HG02938 (cell line): ENCODE data around the gene MAGI2.
"Not testable (repeated sequence)": the region's sequence is repeated elsewhere in the genome, so short reads cannot be mapped to it uniquely, and the experiment has no call there.

ENCODE experiments used
- ATAC-seq: cut with Tn5 transposase; IDR thresholded peaks from one replicate; pipeline ENCODE4 v1.9.1; 2021; ENCODE audit warnings: mild to moderate bottlenecking, moderate library complexity; ENCODE audit not compliant: unreplicated experiment

MAGI2 gene

GRCh38 chr7:79452032-79452494 lies 1.4 kb downstream of the MAGI2 start:
- ATAC-seq = no peak

DNA sequence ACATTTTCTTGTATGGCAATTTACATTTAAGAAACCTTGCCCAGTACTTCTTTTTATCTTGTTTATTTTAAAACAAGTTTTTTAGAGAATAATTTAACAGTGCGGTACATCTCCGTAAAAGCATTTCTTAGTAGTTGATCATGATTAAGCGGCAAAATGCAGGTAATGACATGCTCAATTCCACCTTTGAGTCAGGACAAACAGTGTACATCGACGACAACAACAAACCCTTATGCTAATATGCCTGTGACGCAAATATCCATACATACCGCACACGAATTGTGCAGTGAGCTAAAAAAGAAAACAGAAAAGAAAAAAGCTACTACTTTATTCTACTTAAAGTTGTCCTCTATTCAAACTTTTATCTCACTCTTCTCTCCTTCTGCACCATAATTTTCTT lies 1.9 kb downstream of the MAGI2 start:
- no peak for ATAC-seq

DNA sequence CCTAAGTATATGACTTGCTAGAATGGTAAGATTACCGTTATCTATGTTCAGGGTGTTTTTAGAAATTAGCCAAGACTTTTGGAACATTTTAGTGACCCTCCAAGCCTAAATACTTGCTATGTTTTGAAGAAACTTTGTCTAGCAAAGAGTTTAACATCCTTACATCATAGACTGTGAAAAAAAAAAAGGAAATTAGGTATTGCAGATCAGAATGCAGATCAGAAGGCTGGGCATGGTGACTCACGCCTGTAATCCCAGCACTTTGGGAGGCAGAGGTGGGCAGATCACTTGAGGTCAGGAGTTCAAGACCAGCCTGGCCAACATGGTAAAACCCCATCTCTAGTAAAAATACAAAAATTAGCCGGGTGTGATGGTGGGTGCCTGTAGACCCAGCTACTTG lies 10.7 kb downstream of the MAGI2 start:
- not testable (repeated sequence) for ATAC-seq

DNA sequence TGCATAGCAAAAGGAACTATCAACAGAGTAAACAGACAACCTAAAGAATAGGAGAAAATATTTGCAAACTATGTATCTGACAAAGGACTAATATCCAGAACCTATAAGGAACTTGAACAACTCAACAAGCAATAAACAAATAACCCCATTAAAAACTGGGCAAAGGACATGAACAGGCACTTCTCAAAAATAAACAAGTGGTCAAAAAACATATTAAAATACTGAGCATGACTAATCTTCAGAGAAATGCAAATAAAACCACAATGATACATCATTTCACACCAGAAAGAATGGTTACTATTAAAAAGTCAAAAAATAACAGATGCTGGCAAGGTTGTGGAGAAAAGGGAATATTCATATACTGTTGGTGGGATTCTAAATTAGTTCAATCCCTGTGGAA lies 17.1 kb downstream of the MAGI2 start:
- no peak for ATAC-seq

GRCh38 chr7:79434867-79435266 lies 18.6 kb downstream of the MAGI2 start:
- no peak for ATAC-seq

GRCh38 chr7:79434098-79434497 lies 19.4 kb downstream of the MAGI2 start:
- ATAC-seq = no peak

DNA sequence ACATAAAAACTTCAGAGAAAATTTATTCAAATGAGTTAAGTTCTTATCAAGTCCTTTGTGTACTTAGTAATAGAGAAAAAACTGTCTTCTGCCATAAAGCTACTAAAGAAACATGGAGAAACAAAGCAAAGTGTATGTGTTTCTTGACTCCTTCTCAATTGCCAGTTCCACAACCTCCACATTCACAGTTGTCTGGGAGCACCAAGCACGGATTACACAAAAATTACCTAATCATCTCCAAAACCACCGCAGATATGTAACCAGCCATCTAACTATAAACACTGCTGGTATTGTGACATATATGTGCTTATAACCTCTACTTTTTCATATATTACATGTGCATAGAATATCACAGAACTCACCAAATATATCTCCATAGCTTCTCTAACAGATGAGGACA lies 23.1 kb downstream of the MAGI2 start:
- no peak for ATAC-seq

GRCh38 chr7:79425665-79426064 lies 27.8 kb downstream of the MAGI2 start:
- no peak for ATAC-seq

DNA sequence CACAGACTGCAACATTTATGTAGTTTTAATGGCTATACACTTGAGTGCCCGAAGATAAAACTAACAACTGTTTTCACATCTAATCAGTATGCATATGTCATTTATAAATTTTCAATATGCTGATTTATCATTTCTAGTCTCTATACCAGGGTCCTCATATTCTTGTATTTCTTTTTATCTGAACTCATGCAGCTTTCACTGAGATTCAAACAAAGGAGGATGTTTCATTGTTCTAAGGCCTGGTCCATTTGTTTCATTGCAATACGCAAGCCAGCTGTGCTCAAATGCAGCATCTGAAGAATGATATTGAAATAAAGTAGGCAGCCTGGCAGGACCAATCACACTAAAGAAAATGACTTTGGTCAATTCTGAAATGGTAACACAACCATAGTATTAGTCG lies 31.7 kb downstream of the MAGI2 start:
- no peak for ATAC-seq

DNA sequence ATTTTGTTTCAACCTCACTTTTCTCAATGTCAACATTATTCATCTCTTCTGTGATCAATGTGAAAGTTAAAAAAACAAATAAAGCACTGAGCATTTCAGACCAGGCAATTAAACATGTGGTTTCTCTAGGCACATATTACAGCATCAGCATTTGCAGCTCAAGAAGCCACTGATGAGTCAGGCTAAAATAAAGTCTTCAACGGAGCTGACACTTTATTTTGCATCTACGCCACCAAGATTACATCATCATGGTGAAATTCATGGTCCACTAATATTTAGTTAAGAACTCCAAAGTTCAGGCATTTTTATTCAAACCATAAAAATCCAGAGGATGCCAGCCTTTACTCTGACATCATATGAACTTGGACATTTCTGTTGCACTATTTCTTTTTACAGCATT lies 33.0 kb downstream of the MAGI2 start:
- no peak for ATAC-seq

GRCh38 chr7:79414910-79415309 lies 38.6 kb downstream of the MAGI2 start:
- ATAC-seq = no peak

- no peak for ATAC-seq
Observed at GRCh38 chr7:79412915-79413314, 40.6 kb downstream of the MAGI2 start.

- ATAC-seq = no peak
Observed at GRCh38 chr7:79412438-79412837, 41.0 kb downstream of the MAGI2 start.

DNA sequence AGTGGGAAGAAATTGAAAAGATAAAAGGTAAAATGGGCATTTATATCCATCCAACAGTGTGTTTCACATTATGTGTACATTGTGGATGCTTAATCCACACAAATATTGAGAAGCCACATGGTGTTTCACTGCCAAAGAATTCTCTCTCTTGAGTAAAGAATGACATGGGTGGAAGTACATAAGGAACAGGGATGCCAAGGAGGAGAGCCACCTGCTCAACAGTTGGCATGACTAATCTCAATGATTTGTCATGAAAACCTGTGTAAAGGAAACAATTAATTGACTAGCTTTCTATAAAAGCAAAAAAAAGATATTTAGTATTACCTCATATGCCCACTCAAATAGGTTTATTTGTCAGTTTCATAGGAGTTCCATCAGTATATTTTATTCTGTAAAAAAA lies 43.1 kb downstream of the MAGI2 start:
- ATAC-seq = no peak

- no peak for ATAC-seq
Observed at GRCh38 chr7:79407351-79407750, 46.1 kb downstream of the MAGI2 start.

GRCh38 chr7:79406371-79406770 lies 47.1 kb downstream of the MAGI2 start:
- ATAC-seq = no peak

- ATAC-seq = no peak
Observed at GRCh38 chr7:79405368-79405767, 48.1 kb downstream of the MAGI2 start.

DNA sequence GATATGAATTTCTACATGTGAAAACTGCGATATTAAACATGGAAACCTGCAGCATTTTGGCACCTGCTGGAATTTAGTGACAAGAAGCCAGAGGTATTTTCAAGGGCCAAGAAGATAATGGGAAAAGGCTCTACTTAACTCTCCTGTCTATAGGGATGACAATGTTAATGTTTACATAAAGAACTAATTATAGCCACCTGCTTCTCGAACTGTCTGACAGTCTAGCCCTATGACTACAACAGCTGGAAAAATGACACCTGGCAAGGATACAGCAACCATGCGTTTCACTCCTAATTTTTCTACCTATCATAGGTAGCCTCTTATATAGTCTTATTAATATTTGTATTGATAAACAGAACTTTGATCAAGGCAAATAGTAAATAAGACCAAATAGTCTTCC lies 49.6 kb downstream of the MAGI2 start:
- ATAC-seq = no peak

- no peak for ATAC-seq
Observed at GRCh38 chr7:79403451-79403850, 50.0 kb downstream of the MAGI2 start.

- no peak for ATAC-seq
Observed at GRCh38 chr7:79401254-79401653, 52.2 kb downstream of the MAGI2 start.

- ATAC-seq = no peak
Observed at GRCh38 chr7:79400222-79400621, 53.2 kb downstream of the MAGI2 start.

DNA sequence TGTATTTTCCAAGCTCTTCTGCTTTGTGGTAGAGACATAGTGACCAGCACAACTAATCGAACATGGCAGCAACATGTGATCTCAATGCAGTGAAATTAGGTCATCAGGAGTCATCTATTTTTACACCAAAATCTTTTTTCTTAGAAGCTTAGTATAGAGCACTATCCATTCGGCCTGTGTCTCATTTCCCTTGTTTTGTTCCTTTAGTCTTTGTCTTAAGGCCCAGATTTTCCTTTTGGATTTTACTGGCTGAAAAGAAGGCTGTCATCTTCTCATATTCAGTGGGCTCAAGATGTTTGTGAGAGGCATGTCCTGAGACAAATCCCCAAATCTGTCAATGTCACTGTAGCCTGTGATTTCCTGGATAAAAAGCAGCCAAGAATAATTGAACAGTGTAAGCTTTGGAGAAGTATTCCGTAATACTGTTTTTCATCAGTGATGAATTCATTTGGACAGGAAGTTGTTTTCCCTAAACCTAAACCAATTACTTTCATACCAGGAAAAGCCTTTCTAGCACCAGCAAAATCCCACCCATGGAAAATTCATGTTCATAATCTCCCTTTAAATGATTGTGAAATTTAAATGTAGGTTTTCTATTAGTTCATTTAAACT lies 55.2 kb downstream of the MAGI2 start:
- no peak for ATAC-seq

- no peak for ATAC-seq
Observed at GRCh38 chr7:79386688-79387422, 66.6 kb downstream of the MAGI2 start.
